Placental epithelial cell (primary cell): ENCODE data around the gene INSYN2B. TPM values are rescaled to one million over a fixed set of nuclear protein-coding genes. Genes with fewer than 3 reads are reported as not detected.

Experiments
- small RNA-seq: library from RNA; depleted of rRNA; stranded (forward); fragments of <200 nt; gene quantifications from one replicate; pipeline ENCODE3, GENCODE V24; 2012
- total RNA-seq: library from RNA; depleted of rRNA; stranded (reverse); fragments of >200 nt; gene quantifications from 2 replicates; pipeline ENCODE4 v1.2.3, GENCODE V29; 2012

Gene INSYN2B
- total RNA-seq = not detected in 2 replicates

DNA sequence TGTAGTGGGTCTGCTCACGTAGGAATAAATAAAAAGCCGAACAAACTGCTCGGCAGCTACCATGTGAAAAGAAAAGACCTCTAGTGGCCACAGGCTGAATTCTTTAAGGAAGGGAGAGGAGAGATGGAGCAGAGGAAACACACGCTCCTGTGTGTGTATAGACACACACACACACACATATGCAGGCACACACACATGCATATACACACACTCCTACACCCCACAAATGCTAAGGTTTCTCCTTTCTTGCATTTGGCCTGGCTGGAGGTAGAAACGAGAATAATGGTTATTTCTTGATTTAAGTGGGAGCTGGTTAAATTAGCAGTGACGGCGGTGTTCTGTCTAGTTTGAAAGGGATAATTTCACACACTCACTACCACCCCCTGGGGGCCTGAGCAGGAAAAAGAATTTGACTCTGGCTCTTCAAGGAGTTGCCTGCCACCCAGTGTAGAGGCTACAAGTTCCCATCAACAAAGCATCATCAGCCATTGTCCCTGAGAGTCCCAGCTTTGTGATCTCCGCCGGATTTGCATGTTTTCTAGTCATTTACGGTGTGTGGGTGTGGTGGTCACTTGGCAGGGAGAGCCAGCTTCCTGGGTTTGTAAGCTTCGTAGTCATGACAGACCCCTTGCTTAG is at the start of gene INSYN2B:
INSYN2B (minus strand) TSS at position 78 of the 636 bp plus-strand sequence. CDS start 96,597 bp downstream, outside the sequence.

Small RNAs within 50 kb of the gene (small RNA-seq; reads per million reads assigned to genes)
- gene MIR378E = not detected

Other genes starting within 250 kb of the INSYN2B start
- not detected in 2 replicates for gene FOXI1, start 125.4 kb upstream of the INSYN2B start, total RNA-seq